ENCODE measurements around the gene TMEM200B.
"Not testable (repeated sequence)": the region's sequence is repeated elsewhere in the genome, so short reads cannot be mapped to it uniquely, and the experiment has no call there.

TMEM200B gene

DNA sequence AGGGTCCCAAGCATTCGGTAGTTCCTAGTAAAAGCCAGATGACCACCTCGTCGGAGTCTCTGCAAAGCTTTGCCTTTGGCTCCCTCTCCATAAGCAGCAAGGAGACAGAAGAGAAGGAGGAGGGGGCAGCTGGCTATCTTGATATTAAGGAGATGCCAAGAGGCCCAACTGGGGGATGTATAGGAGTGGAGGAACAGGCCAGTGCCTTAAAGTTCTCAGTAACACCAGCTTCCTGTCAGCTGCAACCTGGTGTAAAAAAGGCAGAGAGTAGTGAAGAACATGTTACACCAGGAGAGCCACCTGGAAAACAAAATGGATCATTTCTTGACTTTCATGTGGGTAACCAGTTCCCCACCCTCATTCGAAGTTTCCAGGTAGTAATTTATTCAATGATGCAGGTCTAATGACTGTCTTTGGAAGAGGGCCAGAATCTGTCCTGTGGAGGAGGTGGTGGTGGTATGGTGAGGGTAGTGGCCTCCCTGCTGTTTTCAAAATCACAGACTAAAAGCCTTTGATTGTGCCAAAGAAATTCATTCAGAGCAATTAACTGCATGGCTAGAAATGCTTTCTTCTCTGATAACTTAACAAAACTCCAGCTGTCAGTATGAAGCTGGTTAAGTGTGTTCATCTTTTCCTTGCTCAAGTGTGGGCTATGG is 27.3 kb downstream of the TMEM200B start:
- no peaks in the 10 kb centered on the region for H3K27me3 ChIP-seq (ENCODE audit: control insufficient read depth, insufficient read depth, low read length)
- no peak overlapping the region for H3K9ac ChIP-seq (ENCODE audit: low read length)
- no peaks in the 10 kb centered on the region for H3K9me3 ChIP-seq (ENCODE audit: control insufficient read depth, low read depth, low read length)
- peaks cover 7% of the 10 kb centered on the region for H3K4me1 ChIP-seq (ENCODE audit: control insufficient read depth, low read depth, low read length)
- peaks cover 12% of the 10 kb centered on the region for H3K36me3 ChIP-seq (ENCODE audit: control insufficient read depth, low read depth, low read length)
- H3K4me3 ChIP-seq (ENCODE audit: low read length): no peak overlapping the region
- no peak overlapping the region for H3K27ac ChIP-seq (ENCODE audit: low read length)

DNA sequence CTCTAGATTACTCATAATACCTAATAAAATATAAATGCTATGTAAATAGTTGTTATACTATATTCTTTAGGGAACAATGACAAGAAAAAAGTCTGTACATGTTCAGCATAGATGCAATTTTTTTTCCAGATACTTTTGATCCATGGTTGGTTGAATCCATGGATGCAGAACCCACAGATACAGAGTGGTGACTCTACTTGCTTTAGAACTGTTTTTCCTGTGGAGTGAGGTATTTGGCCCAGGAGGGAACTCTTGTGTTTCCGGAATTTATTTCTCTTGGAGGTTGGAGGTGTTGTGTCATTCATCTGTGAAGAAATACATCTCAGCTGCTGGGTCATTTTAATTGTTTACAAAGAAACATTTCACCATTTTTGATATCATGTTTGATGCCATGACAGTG is 28.7 kb downstream of the TMEM200B start:
- H3K4me3 ChIP-seq (ENCODE audit: low read length): no peak overlapping the region
- H3K9me3 ChIP-seq (ENCODE audit: control insufficient read depth, low read depth, low read length): no peaks in the 10 kb centered on the region
- peaks cover 7% of the 10 kb centered on the region for H3K4me1 ChIP-seq (ENCODE audit: control insufficient read depth, low read depth, low read length)
- no peak overlapping the region for H3K27ac ChIP-seq (ENCODE audit: low read length)
- H3K9ac ChIP-seq (ENCODE audit: low read length): no peak overlapping the region
- peaks cover 11% of the 10 kb centered on the region for H3K36me3 ChIP-seq (ENCODE audit: control insufficient read depth, low read depth, low read length)
- no peaks in the 10 kb centered on the region for H3K27me3 ChIP-seq (ENCODE audit: control insufficient read depth, insufficient read depth, low read length)

GRCh38 chr1:29094433-29094832 is 29.3 kb downstream of the TMEM200B start:
- Histone ChIP-seq H3K4me1 (ENCODE audit: control insufficient read depth, low read depth, low read length) (peaks cover 7% of the 10 kb centered on the region), H3K27me3 (ENCODE audit: control insufficient read depth, insufficient read depth, low read length) (no peaks in the 10 kb centered on the region), H3K9ac (ENCODE audit: low read length) (no peak overlapping the region), H3K27ac (ENCODE audit: low read length) (no peak overlapping the region), H3K36me3 (ENCODE audit: control insufficient read depth, low read depth, low read length) (peaks cover 6% of the 10 kb centered on the region), H3K4me3 (ENCODE audit: low read length) (no peak overlapping the region), H3K9me3 (ENCODE audit: control insufficient read depth, low read depth, low read length) (no peaks in the 10 kb centered on the region)

- H3K9me3 ChIP-seq (ENCODE audit: control insufficient read depth, low read depth, low read length); H3K4me3 ChIP-seq (ENCODE audit: low read length); H3K4me1 ChIP-seq (ENCODE audit: control insufficient read depth, low read depth, low read length); H3K27ac ChIP-seq (ENCODE audit: low read length); H3K27me3 ChIP-seq (ENCODE audit: control insufficient read depth, insufficient read depth, low read length); H3K9ac ChIP-seq (ENCODE audit: low read length); H3K36me3 ChIP-seq (ENCODE audit: control insufficient read depth, low read depth, low read length): not testable (repeated sequence)
Measured at GRCh38 chr1:29092704-29093103, 31.0 kb downstream of the TMEM200B start.

DNA sequence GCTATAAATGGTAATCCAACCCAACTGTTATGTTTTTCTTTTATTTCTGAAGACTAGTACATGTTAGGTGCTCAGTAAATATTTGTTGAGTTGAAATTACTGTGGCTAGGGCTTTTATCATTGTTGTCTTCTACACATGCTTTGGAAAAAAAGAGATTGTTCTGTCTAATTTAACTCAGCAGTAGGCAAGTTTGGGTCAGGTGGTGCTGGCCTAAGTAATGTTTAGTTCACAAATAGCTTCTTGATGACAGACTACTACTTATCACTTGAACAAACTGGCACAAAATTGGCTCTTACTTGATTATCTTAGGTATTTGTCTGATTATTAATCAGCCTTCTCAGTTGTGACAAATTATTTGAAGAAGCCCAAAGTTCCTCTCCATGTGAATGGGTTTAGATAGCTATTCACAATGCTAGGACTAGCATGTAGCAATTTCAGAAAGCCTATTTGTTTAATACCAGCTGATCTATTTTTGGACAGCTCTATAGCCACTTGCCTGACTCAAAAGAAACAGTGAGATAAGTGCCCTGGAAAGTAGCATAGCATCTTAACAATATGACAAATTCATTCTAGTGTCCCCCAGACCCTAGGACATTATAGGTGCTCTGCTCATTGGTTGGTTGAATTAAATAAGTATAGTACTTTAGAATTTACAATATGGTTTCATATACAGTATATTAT is 32.6 kb downstream of the TMEM200B start:
- Histone ChIP-seq H3K36me3 (ENCODE audit: control insufficient read depth, low read depth, low read length) (no peaks in the 10 kb centered on the region), H3K9me3 (ENCODE audit: control insufficient read depth, low read depth, low read length) (no peaks in the 10 kb centered on the region), H3K9ac (ENCODE audit: low read length) (no peak overlapping the region), H3K27me3 (ENCODE audit: control insufficient read depth, insufficient read depth, low read length) (no peaks in the 10 kb centered on the region), H3K4me1 (ENCODE audit: control insufficient read depth, low read depth, low read length) (peaks cover under 1% of the 10 kb centered on the region), H3K27ac (ENCODE audit: low read length) (no peak overlapping the region), H3K4me3 (ENCODE audit: low read length) (no peak overlapping the region)

GRCh38 chr1:29084196-29084521 is 39.5 kb downstream of the TMEM200B start:
- H3K36me3 ChIP-seq (ENCODE audit: control insufficient read depth, low read depth, low read length): no peaks in the 10 kb centered on the region
- H3K9me3 ChIP-seq (ENCODE audit: control insufficient read depth, low read depth, low read length): no peaks in the 10 kb centered on the region
- H3K9ac ChIP-seq (ENCODE audit: low read length): no peak overlapping the region
- no peaks in the 10 kb centered on the region for H3K4me1 ChIP-seq (ENCODE audit: control insufficient read depth, low read depth, low read length)
- no peaks in the 10 kb centered on the region for H3K27me3 ChIP-seq (ENCODE audit: control insufficient read depth, insufficient read depth, low read length)
- H3K27ac ChIP-seq (ENCODE audit: low read length): no peak overlapping the region
- no peak overlapping the region for H3K4me3 ChIP-seq (ENCODE audit: low read length)

DNA sequence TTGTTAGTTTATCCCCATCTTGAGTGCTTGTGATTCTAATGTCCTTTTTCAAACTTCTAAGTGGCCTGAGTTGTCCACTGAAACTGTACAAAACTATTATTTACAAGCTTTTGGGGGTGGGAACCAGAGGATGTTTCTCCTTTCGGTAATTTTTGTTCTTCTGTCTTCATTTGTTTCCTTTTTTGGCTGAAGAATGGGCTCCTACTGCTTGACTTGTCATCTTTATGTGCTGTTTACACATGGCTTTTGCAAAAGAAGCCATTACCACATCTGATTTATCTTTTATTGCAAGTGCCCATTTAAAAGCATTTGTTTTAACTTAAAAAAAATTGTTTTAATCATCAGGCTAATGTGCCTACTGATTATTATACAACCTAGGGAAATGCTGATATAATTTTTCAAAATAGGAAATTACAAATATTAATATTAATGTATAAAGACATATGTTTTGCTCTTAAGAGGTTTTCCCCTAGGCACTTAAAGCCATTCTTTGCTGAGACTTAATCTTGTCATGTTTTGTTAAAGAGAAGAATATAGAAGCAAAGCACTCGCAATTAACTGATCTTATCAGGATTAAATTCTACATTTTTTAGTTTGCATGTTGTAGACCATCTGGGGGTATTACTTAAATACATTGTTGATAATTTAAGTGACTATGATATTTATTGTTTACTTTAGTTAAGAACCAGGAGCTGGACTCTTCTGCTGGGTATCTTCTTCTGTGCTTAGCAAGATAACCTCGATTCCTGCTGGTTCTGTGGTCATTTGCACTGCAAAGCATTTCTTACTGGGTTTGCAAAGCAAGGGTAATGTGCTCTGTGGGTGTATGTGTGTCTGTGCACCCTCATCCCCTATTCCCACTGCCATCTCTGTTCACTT is 40.1 kb downstream of the TMEM200B start:
- H3K9me3 ChIP-seq (ENCODE audit: control insufficient read depth, low read depth, low read length): no peaks in the 10 kb centered on the region
- H3K4me1 ChIP-seq (ENCODE audit: control insufficient read depth, low read depth, low read length): no peaks in the 10 kb centered on the region
- H3K4me3 ChIP-seq (ENCODE audit: low read length): no peak overlapping the region
- no peak overlapping the region for H3K9ac ChIP-seq (ENCODE audit: low read length)
- no peak overlapping the region for H3K27ac ChIP-seq (ENCODE audit: low read length)
- no peaks in the 10 kb centered on the region for H3K27me3 ChIP-seq (ENCODE audit: control insufficient read depth, insufficient read depth, low read length)
- no peaks in the 10 kb centered on the region for H3K36me3 ChIP-seq (ENCODE audit: control insufficient read depth, low read depth, low read length)

- Histone ChIP-seq H3K4me1 (ENCODE audit: control insufficient read depth, low read depth, low read length) (no peaks in the 10 kb centered on the region), H3K9ac (ENCODE audit: low read length) (no peak overlapping the region), H3K4me3 (ENCODE audit: low read length) (no peak overlapping the region), H3K27ac (ENCODE audit: low read length) (no peak overlapping the region), H3K27me3 (ENCODE audit: control insufficient read depth, insufficient read depth, low read length) (no peaks in the 10 kb centered on the region), H3K9me3 (ENCODE audit: control insufficient read depth, low read depth, low read length) (no peaks in the 10 kb centered on the region), H3K36me3 (ENCODE audit: control insufficient read depth, low read depth, low read length) (no peaks in the 10 kb centered on the region)
Measured at GRCh38 chr1:29082519-29082918, 41.2 kb downstream of the TMEM200B start.

- Histone ChIP-seq H3K9me3 (ENCODE audit: control insufficient read depth, low read depth, low read length) (no peaks in the 10 kb centered on the region), H3K36me3 (ENCODE audit: control insufficient read depth, low read depth, low read length) (no peaks in the 10 kb centered on the region), H3K27ac (ENCODE audit: low read length) (no peak overlapping the region), H3K4me1 (ENCODE audit: control insufficient read depth, low read depth, low read length) (no peaks in the 10 kb centered on the region), H3K27me3 (ENCODE audit: control insufficient read depth, insufficient read depth, low read length) (no peaks in the 10 kb centered on the region), H3K4me3 (ENCODE audit: low read length) (no peak overlapping the region), H3K9ac (ENCODE audit: low read length) (no peak overlapping the region)
Measured at GRCh38 chr1:29081201-29081600, 42.5 kb downstream of the TMEM200B start.

DNA sequence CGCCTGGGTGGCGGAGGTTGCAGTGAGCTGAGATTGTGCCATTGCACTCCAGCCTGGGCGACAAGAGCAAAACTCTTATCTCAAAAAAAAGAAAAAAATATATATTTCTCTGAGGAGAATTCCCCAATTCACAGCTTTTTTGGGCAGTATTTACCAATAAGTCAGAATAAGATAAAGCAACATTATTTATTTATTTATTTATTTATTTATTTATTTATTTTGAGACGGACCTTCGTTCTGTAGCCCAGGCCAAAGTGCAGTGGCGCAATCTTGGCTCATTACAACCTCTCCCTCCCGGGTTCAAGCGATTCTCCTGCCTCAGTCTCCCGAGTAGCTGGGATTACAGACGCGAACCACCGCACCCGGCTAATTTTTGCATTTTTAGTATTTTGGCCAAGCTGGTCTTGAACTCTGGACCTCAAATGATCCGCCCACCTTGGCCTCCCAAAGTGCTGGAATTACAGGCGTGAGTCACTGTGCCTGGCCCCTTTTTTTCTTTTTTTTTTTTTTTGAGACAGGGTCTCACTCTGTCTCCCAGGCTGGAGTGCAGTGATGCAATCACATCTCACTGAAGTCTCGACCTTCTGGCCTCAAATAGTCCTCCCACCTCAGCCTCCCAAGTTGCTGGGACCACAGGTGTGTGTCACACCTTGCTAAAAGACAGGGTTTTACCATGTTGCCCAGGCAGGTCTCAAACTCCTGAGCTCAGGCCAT is 43.6 kb downstream of the TMEM200B start:
- H3K9me3 ChIP-seq (ENCODE audit: control insufficient read depth, low read depth, low read length); H3K4me1 ChIP-seq (ENCODE audit: control insufficient read depth, low read depth, low read length); H3K27me3 ChIP-seq (ENCODE audit: control insufficient read depth, insufficient read depth, low read length); H3K27ac ChIP-seq (ENCODE audit: low read length); H3K4me3 ChIP-seq (ENCODE audit: low read length); H3K36me3 ChIP-seq (ENCODE audit: control insufficient read depth, low read depth, low read length); H3K9ac ChIP-seq (ENCODE audit: low read length): not testable (repeated sequence)

- Histone ChIP-seq H3K4me1 (ENCODE audit: control insufficient read depth, low read depth, low read length) (no peaks in the 10 kb centered on the region), H3K36me3 (ENCODE audit: control insufficient read depth, low read depth, low read length) (no peaks in the 10 kb centered on the region), H3K27ac (ENCODE audit: low read length) (no peak overlapping the region), H3K4me3 (ENCODE audit: low read length) (no peak overlapping the region), H3K9ac (ENCODE audit: low read length) (no peak overlapping the region), H3K9me3 (ENCODE audit: control insufficient read depth, low read depth, low read length) (no peaks in the 10 kb centered on the region), H3K27me3 (ENCODE audit: control insufficient read depth, insufficient read depth, low read length) (no peaks in the 10 kb centered on the region)
Measured at GRCh38 chr1:29077155-29077554, 46.5 kb downstream of the TMEM200B start.
